Ovary (tissue), 3 donors: ENCODE data around the gene MYO6.

ENCODE experiments used
- CTCF ChIP-seq, 3 donors: fragments of 450-650 bp in 2 of 3; fragments of 200-600 bp in 1 of 3; IDR thresholded peaks; one replicate each; pipeline versions ENCODE4 v1.5.1 to v1.8.0; 2016 to 2022; ENCODE audit warnings: antibody characterized with exemption in 3 of 3, mild to moderate bottlenecking in 1 of 3
- EP300 ChIP-seq: sonication (generic); formaldehyde crosslinking; IDR thresholded peaks from one replicate; pipeline ENCODE4 v1.6.1; 2017; ENCODE audit warnings: antibody characterized with exemption
- POLR2A ChIP-seq: fragments of 450-650 bp; IDR thresholded peaks from one replicate; pipeline ENCODE4 v1.6.1; 2017; ENCODE audit warnings: antibody characterized with exemption, mild to moderate bottlenecking, moderate library complexity
- donor health status: DM: no; HTN: no; CAD: no.

GRCh38 chr6:75931011-75931680 is 182.1 kb downstream of the MYO6 start:
- TF ChIP-seq CTCF (IDR thresholded peaks at IDR 0.05) (no peak), EP300 (no peak), POLR2A (no peak)
